HepG2 (cell line): ENCODE results near the gene NOL4L. TPM values are rescaled to one million over a fixed set of nuclear protein-coding genes. Genes with fewer than 3 reads are reported as not detected.
A peak's percentile ranks its signal among the peaks of the same experiment; 100 is the strongest.

Experiments used
- ASH2L ChIP-seq: fragments of 300-600, 200-600 bp; sonication (generic); IDR thresholded peaks from 2 replicates; pipeline ENCODE4 v1.7.0; 2017; ENCODE audit warnings: low read depth, mild to moderate bottlenecking, moderate library complexity, mixed read lengths, low read length; ENCODE audit not compliant: insufficient read length
- CREM ChIP-seq, 2 experiments: sonication (generic) in 1 of 2; formaldehyde crosslinking in 1 of 2; IDR thresholded peaks; 2 replicates each; pipeline versions ENCODE4 v1.4.0 to v1.6.1; 2016 to 2020; ENCODE audit warnings: antibody characterized with exemption in 1 of 2, mild to moderate bottlenecking in 1 of 2, missing genetic modification reagents in 1 of 2
- EP300 ChIP-seq, 3 experiments: sonication (generic) in 1 of 3; formaldehyde crosslinking in 1 of 3; IDR thresholded peaks; 2 replicates each; pipeline versions ENCODE4 v1.5.1 to v1.6.1; 2011 to 2020; ENCODE audit warnings: low read depth in 2 of 3, low read length in 2 of 3, borderline replicate concordance in 1 of 3, improper control_type of control experiment in 1 of 3, mild to moderate bottlenecking in 1 of 3, missing genetic modification reagents in 1 of 3, moderate library complexity in 1 of 3
- FIP1L1 ChIP-seq: fragments of 200-400 bp; formaldehyde crosslinking; IDR thresholded peaks from 2 replicates; pipeline ENCODE4 v1.6.1; 2018; ENCODE audit warnings: low read depth, mild to moderate bottlenecking, low read length, moderate library complexity, borderline replicate concordance; ENCODE audit not compliant: insufficient read depth
- IRX3 ChIP-seq: sonication (generic); formaldehyde crosslinking; IDR thresholded peaks from 2 replicates; pipeline ENCODE4 v1.8.1; 2023; ENCODE audit warnings: mild to moderate bottlenecking, low read depth, missing genetic modification reagents, borderline replicate concordance
- KLF12 ChIP-seq: sonication (generic); formaldehyde crosslinking; IDR thresholded peaks from 2 replicates; pipeline ENCODE4 v1.4.0; 2020; ENCODE audit warnings: missing genetic modification reagents, borderline replicate concordance
- MATR3 ChIP-seq: sonication (generic); formaldehyde crosslinking; IDR thresholded peaks from 2 replicates; pipeline ENCODE4 v1.4.0; 2020; ENCODE audit warnings: missing genetic modification reagents
- MED8 ChIP-seq: sonication (generic); formaldehyde crosslinking; IDR thresholded peaks from 2 replicates; pipeline ENCODE4 v1.8.1; 2023; ENCODE audit warnings: mild to moderate bottlenecking, missing genetic modification reagents; ENCODE audit not compliant: insufficient replicate concordance
- NFE2L1 ChIP-seq: sonication (generic); formaldehyde crosslinking; IDR thresholded peaks from 2 replicates; pipeline ENCODE4 v1.4.0; 2020; ENCODE audit warnings: missing genetic modification reagents, mild to moderate bottlenecking, borderline replicate concordance
- POLR2A ChIP-seq, 2 experiments: IDR thresholded peaks; 2 replicates each; pipeline ENCODE4 v1.6.1; 2011; ENCODE audit warnings: low read depth in 2 of 2, low read length in 2 of 2, mild to moderate bottlenecking in 1 of 2, moderate library complexity in 1 of 2; ENCODE audit not compliant: insufficient read depth in 1 of 2
- PRMT3 ChIP-seq: sonication (generic); formaldehyde crosslinking; IDR thresholded peaks from 2 replicates; pipeline ENCODE4 v1.8.1; 2022; ENCODE audit warnings: low read depth, mild to moderate bottlenecking, moderate library complexity, missing genetic modification reagents, borderline replicate concordance
- RBFOX2 ChIP-seq: fragments of 200-400 bp; formaldehyde crosslinking; IDR thresholded peaks from 2 replicates; pipeline ENCODE4 v1.6.1; 2017; ENCODE audit warnings: low read depth, mild to moderate bottlenecking, low read length
- SAFB2 ChIP-seq: sonication (generic); formaldehyde crosslinking; IDR thresholded peaks from 2 replicates; pipeline ENCODE4 v1.5.1; 2020; ENCODE audit warnings: missing genetic modification reagents, low read depth, mild to moderate bottlenecking, borderline replicate concordance
- SNRNP70 ChIP-seq: fragments of 200-400 bp; formaldehyde crosslinking; IDR thresholded peaks from 2 replicates; pipeline ENCODE4 v1.6.1; 2017; ENCODE audit warnings: mild to moderate bottlenecking, low read depth, low read length, moderate library complexity
- ZNF460 ChIP-seq: sonication (generic); formaldehyde crosslinking; IDR thresholded peaks from 2 replicates; pipeline ENCODE4 v1.5.1; 2020; ENCODE audit warnings: missing genetic modification reagents, mild to moderate bottlenecking, borderline replicate concordance
- ZNF589 ChIP-seq: sonication (generic); formaldehyde crosslinking; conservative IDR thresholded peaks from 2 replicates; pipeline ENCODE4 v1.8.0; 2022; ENCODE audit warnings: mild to moderate bottlenecking, moderate library complexity, missing genetic modification reagents
- ZNF839 ChIP-seq: sonication (generic); formaldehyde crosslinking; IDR thresholded peaks from 2 replicates; pipeline ENCODE4 v1.4.0; 2020; ENCODE audit warnings: missing genetic modification reagents, mild to moderate bottlenecking, borderline replicate concordance
- ZSCAN9 ChIP-seq: IDR thresholded peaks from 2 replicates; pipeline ENCODE4 v1.6.1; 2016; ENCODE audit warnings: borderline replicate concordance
- polyA plus RNA-seq, 8 experiments: library from polyadenylated mRNA; depleted of rRNA in 3 of 8; stranded (reverse) in 7 of 8; unstranded in 1 of 8; fragments of >200 nt; fragmentation: Illumina TruSeq in 4 of 8; extraction: Trizol in 4 of 8; gene quantifications; 2 replicates each; pipeline versions ENCODE4 v1.2.1 to v1.2.3, GENCODE V29; 2011 to 2016; ENCODE audit warnings: low read depth in 4 of 8, missing spikeins in 1 of 8, mixed read lengths in 1 of 8; ENCODE audit not compliant: insufficient read depth in 1 of 8
- total RNA-seq, 5 experiments: library from RNA; depleted of rRNA; stranded (reverse); fragments of >200 nt; fragmentation: Illumina TruSeq; extraction: Trizol; gene quantifications; 2 replicates each; pipeline ENCODE4 v1.2.3, GENCODE V29; 2016; ENCODE audit warnings: low read depth in 1 of 5
- TF ChIP-seq, protein P1 (sequence below): sonication (generic); formaldehyde crosslinking; IDR thresholded peaks from 2 replicates; pipeline ENCODE4 v1.8.0; 2022; ENCODE audit warnings: mild to moderate bottlenecking, missing genetic modification reagents
- TF ChIP-seq, protein P2 (sequence below): sonication (generic); formaldehyde crosslinking; IDR thresholded peaks from 2 replicates; pipeline ENCODE4 v1.4.0; 2020; ENCODE audit warnings: missing genetic modification reagents
- TF ChIP-seq, protein P3 (sequence below): sonication (generic); formaldehyde crosslinking; IDR thresholded peaks from 2 replicates; pipeline ENCODE4 v1.4.0; 2020; ENCODE audit warnings: missing genetic modification reagents
- TF ChIP-seq, protein P4 (sequence below): sonication (generic); formaldehyde crosslinking; IDR thresholded peaks from 2 replicates; pipeline ENCODE4 v1.4.0; 2020; ENCODE audit warnings: missing genetic modification reagents

NOL4L gene
- total and polyA plus RNA-seq, 2 of the 13 experiments (the other 11 are each of a cell fraction or from before 2014, with no cell fraction given) = 16.6 to 35.4 TPM

DNA sequence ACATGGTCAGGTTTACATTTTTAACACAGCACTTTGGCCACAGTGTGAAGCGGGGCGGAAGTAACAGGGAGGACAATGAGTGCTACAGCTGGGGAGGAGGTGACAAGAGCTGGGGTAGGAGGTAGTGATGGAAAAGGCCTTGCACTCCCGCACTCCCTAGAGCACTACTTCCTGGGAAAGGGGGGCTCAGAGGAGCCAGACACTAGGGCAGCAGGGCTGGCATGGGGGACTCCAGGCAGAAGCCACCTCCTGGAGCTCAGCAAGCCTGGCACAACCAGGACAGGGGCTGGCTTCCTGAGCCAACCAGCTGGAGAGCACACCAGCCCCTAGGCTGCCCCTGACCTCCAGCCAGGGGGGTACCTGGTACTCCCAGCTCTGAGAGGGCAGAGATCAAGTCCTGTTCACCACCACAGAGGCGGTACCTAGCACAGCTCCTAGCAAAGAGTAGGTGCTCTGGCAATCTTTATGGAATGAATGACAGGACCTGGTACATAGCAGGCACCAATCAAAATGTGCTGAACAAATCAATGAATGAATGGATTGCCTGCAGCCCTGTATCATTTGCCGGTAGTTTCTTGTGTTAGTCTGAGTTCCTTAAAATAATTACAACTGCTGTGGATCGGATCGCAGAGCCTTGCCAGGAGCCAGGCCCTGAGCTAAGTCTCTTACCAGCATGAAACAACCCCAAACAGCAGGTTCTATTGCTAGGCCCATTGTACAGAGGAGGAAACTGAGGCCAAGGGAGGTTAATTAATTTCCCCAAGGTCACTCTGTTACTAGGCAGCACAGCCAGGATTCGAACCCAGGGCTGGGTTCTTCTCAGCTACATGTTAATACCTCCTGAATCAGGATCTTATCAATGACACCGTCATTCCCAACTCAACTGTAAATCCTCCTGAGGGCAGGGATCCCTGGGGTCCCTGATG is 15.5 kb downstream of the NOL4L start (continued):
- TF ChIP-seq, protein P1, sequence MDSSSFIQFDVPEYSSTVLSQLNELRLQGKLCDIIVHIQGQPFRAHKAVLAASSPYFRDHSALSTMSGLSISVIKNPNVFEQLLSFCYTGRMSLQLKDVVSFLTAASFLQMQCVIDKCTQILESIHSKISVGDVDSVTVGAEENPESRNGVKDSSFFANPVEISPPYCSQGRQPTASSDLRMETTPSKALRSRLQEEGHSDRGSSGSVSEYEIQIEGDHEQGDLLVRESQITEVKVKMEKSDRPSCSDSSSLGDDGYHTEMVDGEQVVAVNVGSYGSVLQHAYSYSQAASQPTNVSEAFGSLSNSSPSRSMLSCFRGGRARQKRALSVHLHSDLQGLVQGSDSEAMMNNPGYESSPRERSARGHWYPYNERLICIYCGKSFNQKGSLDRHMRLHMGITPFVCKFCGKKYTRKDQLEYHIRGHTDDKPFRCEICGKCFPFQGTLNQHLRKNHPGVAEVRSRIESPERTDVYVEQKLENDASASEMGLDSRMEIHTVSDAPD (CRISPR knock-in tag) = no peak
- TF ChIP-seq, protein P2, sequence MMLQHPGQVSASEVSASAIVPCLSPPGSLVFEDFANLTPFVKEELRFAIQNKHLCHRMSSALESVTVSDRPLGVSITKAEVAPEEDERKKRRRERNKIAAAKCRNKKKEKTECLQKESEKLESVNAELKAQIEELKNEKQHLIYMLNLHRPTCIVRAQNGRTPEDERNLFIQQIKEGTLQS (CRISPR knock-in tag) = no peak
- TF ChIP-seq MATR3 (no peak), CREM (IDR thresholded peaks at IDR 0.05) (no peak), CREM (CRISPR knock-in tag; IDR thresholded peaks at IDR 0.05) (no peak), SAFB2 (CRISPR knock-in tag) (no peak), FIP1L1 (no peak), KLF12 (no peak), SNRNP70 (no peak), PRMT3 (CRISPR knock-in tag) (no peak), IRX3 (CRISPR knock-in tag) (no peak), ZNF460 (CRISPR knock-in tag) (no peak), MED8 (no peak), ZNF839 (CRISPR knock-in tag) (no peak), ZSCAN9 (no peak), RBFOX2 (no peak), ZNF589 (CRISPR knock-in tag) (no peak), POLR2A (IDR thresholded peaks at IDR 0.05; ENCODE audit: insufficient read depth in 1 of 2, low read depth in 2 of 2, low read length in 2 of 2) (no peak), ASH2L (peak; percentile 5), NFE2L1 (CRISPR knock-in tag) (no peak), EP300 (IDR thresholded peaks at IDR 0.05; ENCODE audit: low read depth in 2 of 2, low read length in 2 of 2) (no peak), EP300 (CRISPR knock-in tag; IDR thresholded peaks at IDR 0.05; ENCODE audit: borderline replicate concordance) (no peak)
- TF ChIP-seq, protein P3, sequence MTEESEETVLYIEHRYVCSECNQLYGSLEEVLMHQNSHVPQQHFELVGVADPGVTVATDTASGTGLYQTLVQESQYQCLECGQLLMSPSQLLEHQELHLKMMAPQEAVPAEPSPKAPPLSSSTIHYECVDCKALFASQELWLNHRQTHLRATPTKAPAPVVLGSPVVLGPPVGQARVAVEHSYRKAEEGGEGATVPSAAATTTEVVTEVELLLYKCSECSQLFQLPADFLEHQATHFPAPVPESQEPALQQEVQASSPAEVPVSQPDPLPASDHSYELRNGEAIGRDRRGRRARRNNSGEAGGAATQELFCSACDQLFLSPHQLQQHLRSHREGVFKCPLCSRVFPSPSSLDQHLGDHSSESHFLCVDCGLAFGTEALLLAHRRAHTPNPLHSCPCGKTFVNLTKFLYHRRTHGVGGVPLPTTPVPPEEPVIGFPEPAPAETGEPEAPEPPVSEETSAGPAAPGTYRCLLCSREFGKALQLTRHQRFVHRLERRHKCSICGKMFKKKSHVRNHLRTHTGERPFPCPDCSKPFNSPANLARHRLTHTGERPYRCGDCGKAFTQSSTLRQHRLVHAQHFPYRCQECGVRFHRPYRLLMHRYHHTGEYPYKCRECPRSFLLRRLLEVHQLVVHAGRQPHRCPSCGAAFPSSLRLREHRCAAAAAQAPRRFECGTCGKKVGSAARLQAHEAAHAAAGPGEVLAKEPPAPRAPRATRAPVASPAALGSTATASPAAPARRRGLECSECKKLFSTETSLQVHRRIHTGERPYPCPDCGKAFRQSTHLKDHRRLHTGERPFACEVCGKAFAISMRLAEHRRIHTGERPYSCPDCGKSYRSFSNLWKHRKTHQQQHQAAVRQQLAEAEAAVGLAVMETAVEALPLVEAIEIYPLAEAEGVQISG (CRISPR knock-in tag) = no peak
- TF ChIP-seq, protein P4, sequence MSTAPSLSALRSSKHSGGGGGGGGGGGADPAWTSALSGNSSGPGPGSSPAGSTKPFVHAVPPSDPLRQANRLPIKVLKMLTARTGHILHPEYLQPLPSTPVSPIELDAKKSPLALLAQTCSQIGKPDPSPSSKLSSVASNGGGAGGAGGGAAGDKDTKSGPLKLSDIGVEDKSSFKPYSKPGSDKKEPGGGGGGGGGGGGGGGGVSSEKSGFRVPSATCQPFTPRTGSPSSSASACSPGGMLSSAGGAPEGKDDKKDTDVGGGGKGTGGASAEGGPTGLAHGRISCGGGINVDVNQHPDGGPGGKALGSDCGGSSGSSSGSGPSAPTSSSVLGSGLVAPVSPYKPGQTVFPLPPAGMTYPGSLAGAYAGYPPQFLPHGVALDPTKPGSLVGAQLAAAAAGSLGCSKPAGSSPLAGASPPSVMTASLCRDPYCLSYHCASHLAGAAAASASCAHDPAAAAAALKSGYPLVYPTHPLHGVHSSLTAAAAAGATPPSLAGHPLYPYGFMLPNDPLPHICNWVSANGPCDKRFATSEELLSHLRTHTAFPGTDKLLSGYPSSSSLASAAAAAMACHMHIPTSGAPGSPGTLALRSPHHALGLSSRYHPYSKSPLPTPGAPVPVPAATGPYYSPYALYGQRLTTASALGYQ = no peak
